ENCODE measurements around the gene SUGP1.

SUGP1 gene

DNA sequence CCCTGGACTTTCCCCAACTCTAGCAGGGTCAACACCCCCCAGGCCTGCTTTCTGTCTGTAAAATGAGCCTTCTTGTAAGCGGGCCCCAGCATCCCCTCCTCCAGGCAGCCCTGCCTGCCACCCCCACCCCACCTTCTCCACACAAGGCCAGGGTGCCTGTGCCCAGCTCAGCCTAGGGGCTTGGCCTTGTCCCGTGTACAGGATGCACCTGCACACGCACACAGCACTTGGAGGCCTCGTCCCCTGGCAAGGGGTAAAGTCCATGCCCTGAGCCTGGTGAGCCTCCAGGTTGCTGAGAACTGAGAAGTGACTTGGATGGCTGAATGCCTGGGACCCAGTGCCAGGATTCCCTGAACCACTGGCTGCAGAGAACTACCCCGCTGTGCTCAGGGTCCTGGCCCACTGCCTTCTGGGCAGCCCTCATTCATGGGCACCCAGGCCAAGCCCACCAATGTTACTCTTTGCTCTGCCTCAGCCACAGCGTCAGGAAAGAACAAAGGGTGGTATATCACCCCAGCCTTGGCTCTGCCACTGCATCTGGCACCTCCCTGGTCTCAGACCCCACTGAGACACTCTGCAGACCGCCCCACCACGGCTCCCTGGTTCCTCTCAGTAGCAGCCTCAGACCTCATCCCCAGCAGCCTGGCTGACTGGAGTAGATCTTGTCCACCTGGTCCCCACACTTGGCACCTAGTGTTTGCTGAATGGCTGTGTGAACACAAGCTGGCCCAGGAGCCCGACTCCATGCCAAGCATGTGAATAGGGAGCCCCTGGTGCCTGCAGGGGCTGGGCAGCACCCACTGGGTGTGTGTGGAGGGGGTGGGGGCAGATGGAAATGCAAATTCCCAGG lies 45.4 kb downstream of the SUGP1 start:
- Histone ChIP-seq H3K27ac (no peak overlapping the region), H3K4me3 (no peak overlapping the region)
- no peak for DNase-seq (ENCODE audit: low spot score)
- TF ChIP-seq, protein P1, sequence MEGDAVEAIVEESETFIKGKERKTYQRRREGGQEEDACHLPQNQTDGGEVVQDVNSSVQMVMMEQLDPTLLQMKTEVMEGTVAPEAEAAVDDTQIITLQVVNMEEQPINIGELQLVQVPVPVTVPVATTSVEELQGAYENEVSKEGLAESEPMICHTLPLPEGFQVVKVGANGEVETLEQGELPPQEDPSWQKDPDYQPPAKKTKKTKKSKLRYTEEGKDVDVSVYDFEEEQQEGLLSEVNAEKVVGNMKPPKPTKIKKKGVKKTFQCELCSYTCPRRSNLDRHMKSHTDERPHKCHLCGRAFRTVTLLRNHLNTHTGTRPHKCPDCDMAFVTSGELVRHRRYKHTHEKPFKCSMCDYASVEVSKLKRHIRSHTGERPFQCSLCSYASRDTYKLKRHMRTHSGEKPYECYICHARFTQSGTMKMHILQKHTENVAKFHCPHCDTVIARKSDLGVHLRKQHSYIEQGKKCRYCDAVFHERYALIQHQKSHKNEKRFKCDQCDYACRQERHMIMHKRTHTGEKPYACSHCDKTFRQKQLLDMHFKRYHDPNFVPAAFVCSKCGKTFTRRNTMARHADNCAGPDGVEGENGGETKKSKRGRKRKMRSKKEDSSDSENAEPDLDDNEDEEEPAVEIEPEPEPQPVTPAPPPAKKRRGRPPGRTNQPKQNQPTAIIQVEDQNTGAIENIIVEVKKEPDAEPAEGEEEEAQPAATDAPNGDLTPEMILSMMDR (IDR thresholded peaks at IDR 0.05): no peak

DNA sequence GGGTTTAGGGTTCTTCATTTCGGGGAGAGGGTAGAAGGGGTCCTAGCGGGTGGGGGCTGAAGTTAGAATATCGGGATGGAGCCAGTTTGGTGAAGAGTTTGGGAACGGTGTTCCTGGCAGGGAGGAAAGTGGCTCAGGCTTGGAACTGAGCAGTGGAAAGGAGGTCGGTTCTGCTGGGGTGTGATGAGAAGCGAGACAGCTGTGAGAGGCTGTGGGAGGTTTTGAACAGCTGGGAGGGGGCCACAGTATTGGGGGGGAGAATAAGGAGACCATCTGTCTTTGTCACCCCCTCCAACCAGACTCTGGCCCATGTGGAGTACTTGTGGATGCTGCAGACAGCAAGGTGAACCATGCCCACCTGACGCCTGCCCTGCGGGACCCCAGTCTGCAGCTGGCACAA lies 46.2 kb downstream of the SUGP1 start:
- no peak for DNase-seq (ENCODE audit: low spot score)
- no peak overlapping the region for H3K27ac ChIP-seq
- TF ChIP-seq, protein P1 (IDR thresholded peaks at IDR 0.05): no peak
- H3K4me3 ChIP-seq: no peak overlapping the region

DNA sequence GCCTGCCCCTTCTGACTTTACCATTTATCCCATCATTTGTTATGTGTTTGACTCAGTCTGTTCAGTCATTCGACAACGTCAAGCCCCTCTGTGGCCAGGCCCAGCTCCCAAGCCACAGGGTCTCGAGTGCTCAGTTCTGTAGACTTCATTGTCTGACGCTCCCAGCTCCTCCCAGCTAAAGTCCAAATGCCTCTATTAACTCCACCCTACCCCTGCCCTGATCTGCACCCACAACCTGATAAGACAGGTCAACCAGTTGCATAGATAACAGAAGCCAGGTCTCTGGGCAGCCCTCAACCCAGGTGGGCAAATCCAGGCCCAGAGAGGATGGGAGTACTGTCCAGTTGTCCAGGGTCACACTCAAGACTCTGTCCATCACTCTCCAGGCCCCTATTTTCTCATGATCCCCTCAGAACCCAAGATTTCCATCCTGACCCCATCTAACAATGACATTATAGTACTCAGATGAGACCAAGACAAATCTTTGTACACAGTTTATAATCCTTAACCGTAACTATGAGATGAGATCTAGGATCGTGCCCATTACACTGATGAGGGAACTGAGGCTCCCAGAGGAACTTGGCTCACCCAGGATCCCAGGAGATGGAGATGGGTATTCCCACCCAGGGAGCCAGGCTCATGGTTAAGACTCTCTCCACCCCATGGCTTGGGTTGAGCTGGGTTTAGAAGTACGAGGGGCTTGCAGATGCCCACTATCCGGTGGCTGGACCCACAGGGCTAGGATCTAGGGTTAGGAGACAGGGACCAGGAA lies 48.3 kb downstream of the SUGP1 start:
- TF ChIP-seq, protein P1 (IDR thresholded peaks at IDR 0.05): no peak
- Histone ChIP-seq H3K27ac (no peak overlapping the region), H3K4me3 (no peak overlapping the region)
- no peak for DNase-seq (ENCODE audit: low spot score)

DNA sequence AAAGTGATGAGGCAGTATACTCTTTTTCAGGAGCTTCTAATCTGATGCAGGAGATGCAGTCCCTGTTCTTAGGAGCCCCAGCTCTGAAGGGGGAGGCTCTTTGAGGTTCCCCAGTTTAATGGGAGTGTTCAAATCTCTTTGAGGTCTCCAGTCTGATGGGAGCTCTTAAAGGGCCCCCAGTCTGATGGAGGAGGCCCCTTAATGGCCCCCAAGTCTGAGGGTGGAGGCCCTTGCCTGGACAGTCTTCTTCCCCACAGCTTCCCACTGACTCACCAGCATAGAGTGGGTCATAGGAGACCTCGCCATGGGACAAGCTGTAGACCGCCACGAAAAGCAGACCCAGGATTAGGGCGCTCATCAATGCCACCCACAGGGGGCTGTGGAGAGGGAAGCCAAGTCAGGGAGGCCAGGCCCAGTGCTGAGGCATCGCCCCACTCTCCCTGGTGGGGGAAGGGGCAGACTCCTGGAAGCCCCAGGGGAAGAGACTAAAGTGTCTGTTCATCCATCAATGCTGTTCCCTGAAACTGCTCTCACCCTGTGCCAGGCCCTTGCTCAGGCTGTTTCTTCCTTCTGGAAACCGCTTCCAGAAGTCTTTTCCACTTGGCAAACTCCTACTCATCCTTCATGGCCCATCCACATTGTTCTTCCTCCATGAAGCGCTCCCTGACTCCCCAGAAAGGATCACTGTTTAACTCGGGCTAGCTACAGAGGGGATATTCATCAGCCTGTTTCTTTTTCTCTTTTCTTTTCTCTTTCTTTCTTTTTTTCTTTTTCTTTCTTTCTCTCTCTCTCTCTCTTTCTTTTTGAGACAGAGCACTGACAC lies 49.3 kb downstream of the SUGP1 start:
- DNase-seq (ENCODE audit: low spot score): no peak
- Histone ChIP-seq H3K27ac (no peak overlapping the region), H3K4me3 (no peak overlapping the region)
- TF ChIP-seq, protein P1 (IDR thresholded peaks at IDR 0.05): no peak

DNA sequence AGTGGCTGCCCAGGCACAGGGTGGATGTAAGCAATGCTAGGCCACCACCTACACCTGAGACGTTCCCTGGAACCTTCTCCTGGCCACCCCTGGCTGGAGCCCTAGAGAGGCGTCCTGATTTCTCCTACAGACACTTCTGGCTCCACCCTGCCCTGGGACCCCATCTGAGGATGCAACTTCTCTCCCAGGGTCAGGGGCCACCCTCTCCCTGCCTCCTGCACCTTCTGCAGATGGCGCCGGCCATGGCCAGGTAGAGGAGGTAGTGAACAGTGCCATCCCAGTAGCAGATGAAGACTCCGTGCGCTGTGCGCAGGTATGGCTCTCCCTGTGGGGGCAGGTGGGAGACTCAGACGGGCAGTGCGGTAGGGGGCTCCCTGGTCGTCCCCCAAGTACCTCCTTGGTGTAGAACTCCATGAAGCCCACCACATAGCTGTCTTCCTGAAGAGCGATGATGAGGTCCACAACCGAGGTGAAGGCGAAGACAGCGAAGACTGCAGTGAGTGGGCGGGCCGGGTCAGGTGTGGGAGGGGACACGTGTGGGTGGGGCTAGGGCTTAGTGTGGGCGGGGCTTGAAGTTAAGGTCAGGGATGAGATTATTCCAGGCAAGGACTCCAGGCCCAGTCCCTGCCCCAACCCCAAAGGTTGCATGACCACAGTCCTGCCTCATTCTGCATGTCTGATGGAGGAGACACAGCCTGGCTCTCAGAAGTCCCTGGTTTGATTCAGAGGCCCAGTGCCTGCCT lies 50.2 kb downstream of the SUGP1 start:
- no peak overlapping the region for H3K4me3 ChIP-seq
- no peak overlapping the region for H3K27ac ChIP-seq
- no peak for DNase-seq (ENCODE audit: low spot score)
- TF ChIP-seq, protein P1 (IDR thresholded peaks at IDR 0.05): no peak

Measured in coronary artery (tissue), 2 donors.